SU-DHL-6 (cell line): Measurements from ENCODE around the gene NPDC1.

Experiments
- EZH2phosphoT487 ChIP-seq: fragments of 200-600 bp; sonication (generic), shearing (Covaris generic); conservative IDR thresholded peaks from 2 replicates; pipeline ENCODE4 v1.6.1; 2018; ENCODE audit warnings: mild to moderate bottlenecking, antibody characterized with exemption, low read length, moderate library complexity, mixed read lengths
- TF ChIP-seq, protein P1 (sequence below): fragments of 200-600 bp; sonication (generic); IDR thresholded peaks from one replicate; pipeline ENCODE4 v1.5.1; 2017; ENCODE audit warnings: antibody characterized with exemption, mild to moderate bottlenecking, low read length, moderate library complexity; ENCODE audit not compliant: insufficient read depth, poor library complexity, severe bottlenecking

DNA sequence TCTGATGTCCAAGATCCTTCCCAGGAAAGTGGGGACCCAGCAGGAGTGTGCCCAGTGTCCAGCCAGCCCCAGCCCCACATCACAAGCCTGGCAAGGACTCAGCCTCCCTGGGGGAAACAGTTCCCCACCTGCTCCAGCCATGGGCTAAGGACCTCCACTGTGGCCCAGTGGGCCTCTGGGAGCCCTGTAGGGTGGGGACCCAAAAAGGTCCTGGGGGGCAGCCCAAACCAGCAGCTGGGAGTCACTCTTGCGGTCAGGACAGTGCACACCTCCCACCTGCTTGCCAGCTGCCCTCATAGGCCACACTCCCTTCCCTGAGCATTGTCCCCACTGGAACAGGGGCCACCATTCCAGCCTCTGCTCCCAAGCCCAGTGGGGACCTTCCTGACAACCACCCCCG, 19.6 kb downstream of the NPDC1 start:
- TF ChIP-seq, protein P1, sequence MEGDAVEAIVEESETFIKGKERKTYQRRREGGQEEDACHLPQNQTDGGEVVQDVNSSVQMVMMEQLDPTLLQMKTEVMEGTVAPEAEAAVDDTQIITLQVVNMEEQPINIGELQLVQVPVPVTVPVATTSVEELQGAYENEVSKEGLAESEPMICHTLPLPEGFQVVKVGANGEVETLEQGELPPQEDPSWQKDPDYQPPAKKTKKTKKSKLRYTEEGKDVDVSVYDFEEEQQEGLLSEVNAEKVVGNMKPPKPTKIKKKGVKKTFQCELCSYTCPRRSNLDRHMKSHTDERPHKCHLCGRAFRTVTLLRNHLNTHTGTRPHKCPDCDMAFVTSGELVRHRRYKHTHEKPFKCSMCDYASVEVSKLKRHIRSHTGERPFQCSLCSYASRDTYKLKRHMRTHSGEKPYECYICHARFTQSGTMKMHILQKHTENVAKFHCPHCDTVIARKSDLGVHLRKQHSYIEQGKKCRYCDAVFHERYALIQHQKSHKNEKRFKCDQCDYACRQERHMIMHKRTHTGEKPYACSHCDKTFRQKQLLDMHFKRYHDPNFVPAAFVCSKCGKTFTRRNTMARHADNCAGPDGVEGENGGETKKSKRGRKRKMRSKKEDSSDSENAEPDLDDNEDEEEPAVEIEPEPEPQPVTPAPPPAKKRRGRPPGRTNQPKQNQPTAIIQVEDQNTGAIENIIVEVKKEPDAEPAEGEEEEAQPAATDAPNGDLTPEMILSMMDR, result no peak
- no peak for TF ChIP-seq EZH2phosphoT487
